ENCODE measurements around the gene TBC1D22B.
"Not testable (repeated sequence)": the region's sequence is repeated elsewhere in the genome, so short reads cannot be mapped to it uniquely, and the experiment has no call there.

TBC1D22B gene

GRCh38 chr6:37269105-37269504 lies 11.5 kb downstream of the TBC1D22B start:
- DNase-seq (ENCODE audit: low spot score) = no peak

DNA sequence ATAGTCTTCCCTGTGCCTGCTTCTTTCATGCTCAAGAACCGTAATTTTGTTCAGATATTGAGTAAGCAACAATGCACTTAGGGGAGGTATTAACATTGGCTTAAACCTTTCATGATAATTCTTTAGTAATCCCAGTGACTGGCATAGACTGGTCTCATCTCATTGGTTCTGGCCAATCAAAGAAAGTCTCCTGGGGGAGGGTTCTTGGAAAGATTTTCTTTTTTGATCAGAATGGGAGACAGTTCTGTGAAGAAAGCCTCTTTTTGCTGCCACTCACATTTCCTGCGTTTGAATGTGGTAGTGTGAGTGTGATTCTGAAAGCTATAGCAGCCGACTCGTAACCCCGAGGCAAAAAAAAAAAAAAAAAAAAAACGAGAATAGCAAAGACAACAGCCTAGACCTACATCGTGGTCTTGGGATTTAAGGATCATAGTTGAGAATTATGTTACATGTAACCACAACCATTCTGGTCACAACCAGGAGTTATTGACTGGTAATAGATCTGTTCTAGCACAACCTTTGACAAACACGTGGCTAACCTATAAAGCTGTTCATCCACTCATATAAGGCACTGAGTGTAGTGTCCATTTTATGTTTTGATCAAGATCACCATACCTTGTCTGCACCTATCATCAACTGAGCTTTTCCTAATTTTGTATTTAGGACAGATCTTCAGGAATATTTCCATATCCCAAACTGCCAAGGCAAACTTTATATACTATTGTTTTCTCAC lies 15.4 kb downstream of the TBC1D22B start:
- no peak for DNase-seq (ENCODE audit: low spot score)

GRCh38 chr6:37273690-37274089 lies 16.1 kb downstream of the TBC1D22B start:
- no peak for DNase-seq (ENCODE audit: low spot score)

GRCh38 chr6:37275350-37275749 lies 17.8 kb downstream of the TBC1D22B start:
- no peak for DNase-seq (ENCODE audit: low spot score)

DNA sequence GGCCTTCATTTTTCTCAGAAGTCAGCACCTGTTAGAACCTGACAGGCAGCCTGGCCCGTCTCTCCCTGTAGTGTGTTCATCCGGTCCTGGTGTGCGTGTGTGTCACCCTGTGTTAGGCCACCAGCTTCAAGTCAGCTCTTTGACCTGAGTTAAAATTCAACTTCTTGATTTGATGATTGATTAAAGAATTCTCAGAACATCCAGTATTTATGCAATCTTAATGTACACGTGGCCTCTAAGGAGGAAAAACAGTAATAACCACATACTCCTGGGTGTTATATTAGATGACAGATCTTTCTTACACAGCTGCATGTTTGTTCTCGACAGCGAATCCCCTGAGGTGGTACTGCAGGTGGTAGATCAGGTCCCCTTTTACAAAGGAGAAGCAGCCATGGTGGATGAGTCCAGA lies 19.4 kb downstream of the TBC1D22B start:
- DNase-seq (ENCODE audit: low spot score) = no peak

- no peak for DNase-seq (ENCODE audit: low spot score)
These were observed 22.0 kb downstream of the TBC1D22B start for GRCh38 chr6:37279366-37280134.

- DNase-seq (ENCODE audit: low spot score) = no peak
These were observed 22.8 kb downstream of the TBC1D22B start for GRCh38 chr6:37280162-37280887.

DNA sequence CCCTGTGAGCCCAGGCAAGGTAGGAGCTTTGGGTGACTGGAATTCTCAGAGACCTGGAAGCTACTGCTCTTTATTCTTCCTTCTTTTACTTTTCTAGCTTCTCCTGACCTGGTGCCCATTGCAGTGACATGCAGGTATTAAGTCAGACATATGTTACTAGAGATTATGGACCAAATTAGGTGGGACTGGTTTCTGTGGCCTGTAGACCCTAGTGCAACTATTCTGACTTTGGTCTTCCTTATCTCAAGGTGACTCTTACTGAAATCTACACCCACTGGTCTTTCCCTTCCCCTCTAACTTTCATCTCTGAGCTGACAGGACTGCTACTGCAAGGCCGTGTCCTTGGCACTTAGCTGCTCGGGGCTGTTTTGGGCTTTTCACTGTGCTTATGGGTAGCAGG lies 24.8 kb downstream of the TBC1D22B start:
- no peak for DNase-seq (ENCODE audit: low spot score)

GRCh38 chr6:37283268-37283667 lies 25.7 kb downstream of the TBC1D22B start:
- no peak for DNase-seq (ENCODE audit: low spot score)

GRCh38 chr6:37283671-37284151 lies 26.1 kb downstream of the TBC1D22B start:
- DNase-seq (ENCODE audit: low spot score) = no peak

- no peak for DNase-seq (ENCODE audit: low spot score)
These were observed 27.2 kb downstream of the TBC1D22B start for GRCh38 chr6:37284781-37285180.

GRCh38 chr6:37285861-37286311 lies 28.3 kb downstream of the TBC1D22B start:
- no peak for DNase-seq (ENCODE audit: low spot score)

GRCh38 chr6:37287519-37288157 lies 30.1 kb downstream of the TBC1D22B start:
- no peak for DNase-seq (ENCODE audit: low spot score)

DNA sequence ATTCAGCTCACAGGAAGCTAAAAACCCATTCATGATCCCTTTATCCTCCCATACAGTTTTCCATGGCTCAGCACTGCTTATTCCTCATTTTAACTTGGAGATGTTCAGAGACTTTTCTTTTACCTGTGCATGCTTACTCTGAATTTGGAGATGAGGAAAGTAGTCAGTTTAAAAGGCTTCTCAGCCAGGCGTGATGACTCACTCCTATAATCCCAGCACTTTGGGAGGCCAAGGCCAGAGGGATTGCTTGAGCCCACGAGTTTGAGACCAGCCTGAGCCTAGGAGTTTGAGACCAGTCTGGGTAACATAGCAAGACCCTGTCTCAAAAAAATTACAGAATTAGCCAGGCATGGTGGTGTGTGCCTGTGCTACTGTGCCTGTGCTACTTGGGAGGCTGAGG lies 30.7 kb downstream of the TBC1D22B start:
- no peak for DNase-seq (ENCODE audit: low spot score)

DNA sequence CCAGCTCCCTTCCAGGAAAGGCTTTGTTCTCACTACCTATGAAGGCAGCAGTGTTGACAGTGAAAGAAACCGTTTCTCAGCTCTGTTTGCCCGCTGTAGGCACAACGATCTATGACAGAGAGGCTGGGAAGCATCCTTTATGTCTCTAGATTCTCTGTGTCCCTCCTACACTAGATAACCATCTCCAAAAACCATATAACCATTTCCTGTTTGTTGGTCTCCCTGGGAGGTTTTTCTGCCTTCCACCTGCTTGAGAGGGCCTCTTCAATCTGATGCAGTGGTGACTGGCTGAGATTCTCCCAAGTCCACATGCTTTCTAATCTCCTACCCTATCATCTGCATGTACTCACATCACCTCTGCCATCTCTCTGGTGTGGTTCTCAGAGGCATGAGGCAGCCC lies 32.4 kb downstream of the TBC1D22B start:
- no peak for DNase-seq (ENCODE audit: low spot score)

- DNase-seq (ENCODE audit: low spot score) = no peak
These were observed 35.9 kb downstream of the TBC1D22B start for GRCh38 chr6:37293426-37293825.

DNA sequence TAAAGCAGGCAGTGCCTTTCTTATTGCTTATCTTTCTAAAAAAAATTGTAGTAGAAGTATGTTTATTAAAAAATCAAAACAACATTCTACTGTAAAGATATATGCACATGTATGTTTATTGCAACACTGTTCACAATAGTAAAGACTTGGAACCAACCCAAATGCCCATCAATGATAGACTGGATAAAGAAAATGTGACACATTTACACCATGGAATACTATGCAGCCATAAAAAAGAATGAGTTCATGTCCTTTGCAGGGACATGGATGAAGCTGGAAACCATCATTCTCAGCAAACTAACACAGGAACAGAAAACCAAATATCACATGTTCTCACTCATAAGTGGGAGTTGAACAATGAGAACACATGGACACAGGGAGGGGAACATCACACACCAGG lies 40.1 kb downstream of the TBC1D22B start:
- not testable (repeated sequence) for DNase-seq (ENCODE audit: low spot score)

- DNase-seq (ENCODE audit: low spot score) = no peak
These were observed 41.4 kb downstream of the TBC1D22B start for GRCh38 chr6:37298958-37299357.

GRCh38 chr6:37299990-37300389 lies 42.4 kb downstream of the TBC1D22B start:
- no peak for DNase-seq (ENCODE audit: low spot score)

DNA sequence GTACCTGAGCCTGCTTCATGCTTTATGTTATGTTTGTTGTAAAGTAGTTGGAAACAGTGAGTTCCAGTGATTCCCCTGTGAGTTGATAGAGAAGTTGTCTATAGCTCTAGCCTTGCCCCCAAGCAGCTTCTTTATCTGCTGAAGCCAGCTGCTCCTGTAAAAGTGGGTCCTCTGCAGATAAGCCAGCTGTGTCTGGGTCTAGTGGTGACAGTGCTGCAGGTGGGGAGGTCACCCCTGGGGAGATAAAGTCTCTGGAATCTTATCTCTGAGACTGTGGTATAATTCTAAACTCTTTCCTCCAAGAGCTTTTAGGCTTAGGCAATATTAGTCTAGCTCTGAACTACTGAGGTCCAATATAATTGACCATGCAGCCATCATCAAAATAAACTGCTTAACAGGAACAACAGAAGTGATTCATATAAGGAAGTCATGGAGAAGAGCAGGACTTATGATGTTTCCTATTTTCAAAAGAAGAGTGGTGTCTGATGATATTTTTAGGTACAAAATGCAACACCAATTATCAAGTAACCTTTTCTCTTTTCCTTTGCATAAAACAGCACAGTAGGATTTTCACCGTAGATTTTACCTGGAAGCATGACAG lies 44.6 kb downstream of the TBC1D22B start:
- DNase-seq (ENCODE audit: low spot score) = no peak

DNA sequence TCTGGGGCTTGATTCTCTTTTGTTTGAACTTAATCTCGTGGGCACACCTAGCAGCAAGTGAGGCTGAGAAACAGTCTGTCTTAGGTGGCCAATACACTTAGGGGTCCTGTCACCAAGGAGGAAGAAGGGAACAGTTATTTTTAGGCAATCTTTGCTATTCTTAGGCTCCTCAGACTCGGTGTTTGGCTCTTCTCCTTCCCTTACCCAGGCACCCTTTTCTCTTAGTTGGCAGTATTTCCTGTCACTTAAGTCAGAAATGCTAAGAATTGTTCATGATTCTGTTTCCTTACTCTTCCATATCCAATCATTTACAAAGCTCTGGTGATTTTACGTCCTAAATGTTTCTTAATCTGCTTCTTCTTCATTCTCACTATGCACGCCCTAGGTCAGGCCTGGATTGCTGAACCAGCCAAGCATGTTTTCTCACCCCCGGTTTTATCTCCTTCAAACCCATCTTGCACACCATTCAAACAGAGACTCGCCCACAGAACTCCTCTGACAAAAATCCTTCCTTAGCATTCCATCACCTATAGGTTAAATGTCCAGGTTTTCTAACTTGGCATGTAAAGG lies 45.6 kb downstream of the TBC1D22B start:
- DNase-seq (ENCODE audit: low spot score) = no peak

Measured in ecto neural progenitor cell (in vitro differentiated cells).